Loucy (cell line): ENCODE results near the gene PAPSS2.
"Not testable (repeated sequence)": the region's sequence is repeated elsewhere in the genome, so short reads cannot be mapped to it uniquely, and the experiment has no call there.

Experiments used
- H2AFZ ChIP-seq: fragments of 200-600 bp; sonication (generic); 2 replicates; pipeline ENCODE4 v1.6.0; 2016; ENCODE audit warnings: antibody characterized with exemption, mild to moderate bottlenecking, low read length, moderate library complexity
- H3F3A ChIP-seq: fragments of 200-600 bp; 2 replicates; pipeline ENCODE4 v1.6.0; 2016; ENCODE audit warnings: antibody characterized with exemption, low read depth, mild to moderate bottlenecking
- H3K27me3 ChIP-seq: fragments of 200-600 bp; sonication (generic); 2 replicates; pipeline ENCODE4 v1.6.1; 2014; ENCODE audit warnings: low read length, mild to moderate bottlenecking; ENCODE audit not compliant: insufficient read depth, poor library complexity, severe bottlenecking
- H3K36me3 ChIP-seq: fragments of 200-600 bp; sonication (generic); 2 replicates; pipeline ENCODE4 v1.6.1; 2016; ENCODE audit warnings: low read length; ENCODE audit not compliant: insufficient read depth
- H3K4me1 ChIP-seq: fragments of 200-600 bp; sonication (generic); 2 replicates; pipeline ENCODE4 v1.5.1; 2014; ENCODE audit warnings: low read length, mild to moderate bottlenecking; ENCODE audit not compliant: insufficient read depth, poor library complexity, severe bottlenecking
- H3K4me2 ChIP-seq: fragments of 200-600 bp; sonication (generic); 2 replicates; pipeline ENCODE4 v1.6.0; 2014; ENCODE audit warnings: antibody characterized with exemption, low read length, low read depth, mild to moderate bottlenecking; ENCODE audit not compliant: poor library complexity, severe bottlenecking
- H3K4me3 ChIP-seq: fragments of 200-600 bp; sonication (generic); 2 replicates; pipeline ENCODE4 v1.5.1; 2014; ENCODE audit warnings: low read length, mild to moderate bottlenecking, mixed read lengths; ENCODE audit not compliant: poor library complexity, severe bottlenecking
- H3K79me2 ChIP-seq: fragments of 200-600 bp; sonication (generic); 2 replicates; pipeline ENCODE4 v1.6.1; 2014; ENCODE audit warnings: low read length; ENCODE audit not compliant: insufficient read depth
- H3K9ac ChIP-seq: fragments of 200-600 bp; sonication (generic); 2 replicates; pipeline ENCODE4 v1.6.0; 2014; ENCODE audit warnings: mild to moderate bottlenecking, low read depth, low read length, moderate library complexity; ENCODE audit not compliant: poor library complexity, severe bottlenecking
- H3K9me2 ChIP-seq: fragments of 200-600 bp; sonication (generic); replicated peaks from 2 replicates; pipeline ENCODE4 v1.6.1; 2016; ENCODE audit warnings: low read depth, low read length, mixed read lengths
- H3K9me3 ChIP-seq: fragments of 200-600 bp; sonication (generic); 2 replicates; pipeline ENCODE4 v1.6.1; 2014; ENCODE audit warnings: mild to moderate bottlenecking, antibody characterized with exemption, low read length, low read depth; ENCODE audit not compliant: insufficient read depth
- H4K20me1 ChIP-seq: fragments of 200-600 bp; sonication (generic); 2 replicates; pipeline ENCODE4 v1.6.0; 2014; ENCODE audit warnings: antibody characterized with exemption, low read length, mild to moderate bottlenecking; ENCODE audit not compliant: insufficient read depth, poor library complexity, severe bottlenecking
- CTCF ChIP-seq: fragments of 200-600 bp; sonication (generic); conservative IDR thresholded peaks from 2 replicates; pipeline ENCODE4 v1.5.1; 2014; ENCODE audit warnings: mild to moderate bottlenecking, antibody characterized with exemption, low read length
- EZH2phosphoT487 ChIP-seq: fragments of 200-600 bp; IDR thresholded peaks from 2 replicates; pipeline ENCODE4 v1.6.1; 2018; ENCODE audit warnings: antibody characterized with exemption, mild to moderate bottlenecking, moderate library complexity, borderline replicate concordance

PAPSS2 gene

GRCh38 chr10:87734987-87735827 lies 75.5 kb downstream of the PAPSS2 start:
- peak overlapping the region; percentile 49 for H3K4me2 ChIP-seq
- no peaks in the 10 kb centered on the region for H3K36me3 ChIP-seq
- H3K4me3 ChIP-seq: peak overlapping the region; percentile 16

GRCh38 chr10:87738253-87738652 lies 78.6 kb downstream of the PAPSS2 start:
- H3K9ac ChIP-seq, H2AFZ ChIP-seq, H3K4me1 ChIP-seq, H3K9me3 ChIP-seq, H3F3A ChIP-seq, H3K4me3 ChIP-seq, H3K27me3 ChIP-seq, H4K20me1 ChIP-seq, H3K79me2 ChIP-seq, H3K9me2 ChIP-seq, H3K36me3 ChIP-seq, H3K4me2 ChIP-seq: not testable (repeated sequence)

More at GRCh38 chr10:87734987-87735827, 75.5 kb downstream of the PAPSS2 start:
- H3K4me1 ChIP-seq: peaks cover 6% of the 10 kb centered on the region
- no peaks in the 10 kb centered on the region for H3K79me2 ChIP-seq
- TF ChIP-seq EZH2phosphoT487 (no peak), CTCF (peak; percentile 96)
- H3K9me2 ChIP-seq: no peaks in the 10 kb centered on the region
- H2AFZ ChIP-seq: peak overlapping the region; percentile 38
- no peaks in the 10 kb centered on the region for H3K9me3 ChIP-seq
- H4K20me1 ChIP-seq: no peaks in the 10 kb centered on the region
- H3K27me3 ChIP-seq: no peaks in the 10 kb centered on the region
- H3K9ac ChIP-seq: no peak overlapping the region
- no peaks in the 10 kb centered on the region for H3F3A ChIP-seq

DNA sequence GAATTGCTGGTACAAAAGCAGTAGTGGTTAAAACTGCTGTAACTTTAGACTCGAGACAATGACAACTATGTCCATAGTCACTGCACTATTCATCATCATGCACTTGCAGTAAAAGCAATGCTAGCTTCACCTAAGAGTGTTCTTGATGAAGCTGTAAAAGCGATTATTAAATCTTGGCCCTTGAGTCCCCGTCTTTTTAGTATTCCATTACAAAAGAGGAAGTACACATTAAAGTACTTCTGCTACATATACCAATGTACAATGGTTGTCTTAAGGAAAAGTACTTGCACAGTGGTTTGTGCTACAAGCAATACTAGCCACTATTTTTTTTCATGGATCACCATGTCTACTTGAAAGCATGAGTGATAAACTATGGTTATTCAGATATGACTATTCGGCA lies 80.0 kb downstream of the PAPSS2 start:
- no peak overlapping the region for H2AFZ ChIP-seq
- H3K36me3 ChIP-seq: no peaks in the 10 kb centered on the region
- H3F3A ChIP-seq: no peaks in the 10 kb centered on the region
- no peak overlapping the region for H3K4me3 ChIP-seq
- TF ChIP-seq EZH2phosphoT487: no peak
- no peak for TF ChIP-seq CTCF
- H3K9me3 ChIP-seq: no peaks in the 10 kb centered on the region
- H3K9ac ChIP-seq: no peak overlapping the region
- no peaks in the 10 kb centered on the region for H3K27me3 ChIP-seq
- H3K4me1 ChIP-seq: peaks cover 5% of the 10 kb centered on the region
- H4K20me1 ChIP-seq: no peaks in the 10 kb centered on the region
- no peaks in the 10 kb centered on the region for H3K79me2 ChIP-seq
- no peaks in the 10 kb centered on the region for H3K9me2 ChIP-seq
- no peak overlapping the region for H3K4me2 ChIP-seq

- no peak overlapping the region for H3K9ac ChIP-seq
- no peaks in the 10 kb centered on the region for H4K20me1 ChIP-seq
- no peak overlapping the region for H3K4me3 ChIP-seq
- TF ChIP-seq EZH2phosphoT487: no peak
- TF ChIP-seq CTCF: no peak
- no peaks in the 10 kb centered on the region for H3F3A ChIP-seq
- H3K79me2 ChIP-seq: no peaks in the 10 kb centered on the region
- no peaks in the 10 kb centered on the region for H3K9me3 ChIP-seq
- H3K27me3 ChIP-seq: no peaks in the 10 kb centered on the region
- no peak overlapping the region for H3K4me2 ChIP-seq
- H2AFZ ChIP-seq: no peak overlapping the region
- H3K9me2 ChIP-seq: no peaks in the 10 kb centered on the region
- no peaks in the 10 kb centered on the region for H3K4me1 ChIP-seq
- no peaks in the 10 kb centered on the region for H3K36me3 ChIP-seq
These were observed 80.6 kb downstream of the PAPSS2 start for GRCh38 chr10:87740254-87740655.

GRCh38 chr10:87742992-87743610 lies 83.4 kb downstream of the PAPSS2 start:
- not testable (repeated sequence) for H3K79me2 ChIP-seq, H3K36me3 ChIP-seq, H3K9me3 ChIP-seq, H3K4me1 ChIP-seq, H3K9ac ChIP-seq, H4K20me1 ChIP-seq, H3K4me2 ChIP-seq, H3K27me3 ChIP-seq, H3F3A ChIP-seq, H2AFZ ChIP-seq, H3K9me2 ChIP-seq, H3K4me3 ChIP-seq
